GM04503 (cell line): ENCODE data around the gene PSEN1.

ENCODE experiments used
- DNase-seq: peaks from one replicate; pipeline ENCODE4 v3.0.0-alpha.2; 2012; ENCODE audit warnings: low read depth

The PSEN1 gene

GRCh38 chr14:73136387-73137225 lies at the start of gene PSEN1:
PSEN1 (plus strand) TSS chr14:73136507; CDS start chr14:73148020, 11,513 bp downstream.
- DNase-seq: peak; percentile 25

- DNase-seq: no peak
These were observed 45.3 kb upstream of the PSEN1 start for GRCh38 chr14:73091044-73091443.

- DNase-seq: no peak
These were observed 38.9 kb upstream of the PSEN1 start for GRCh38 chr14:73097421-73097820.

- no peak for DNase-seq
These were observed 36.0 kb upstream of the PSEN1 start for GRCh38 chr14:73100334-73100733.

- DNase-seq: no peak
These were observed 33.4 kb upstream of the PSEN1 start for GRCh38 chr14:73102806-73103497.

- no peak for DNase-seq
These were observed 31.3 kb upstream of the PSEN1 start for GRCh38 chr14:73105050-73105449.

- DNase-seq: no peak
These were observed 30.6 kb upstream of the PSEN1 start for GRCh38 chr14:73105727-73106126.

- DNase-seq: no peak
These were observed 20.1 kb upstream of the PSEN1 start for GRCh38 chr14:73116079-73116665.

GRCh38 chr14:73124180-73124894 lies 12.0 kb upstream of the PSEN1 start:
- DNase-seq: no peak

- no peak for DNase-seq
These were observed 11.1 kb upstream of the PSEN1 start for GRCh38 chr14:73125169-73125588.

- no peak for DNase-seq
These were observed 10.6 kb upstream of the PSEN1 start for GRCh38 chr14:73125746-73126145.

GRCh38 chr14:73133795-73134194 lies 2.5 kb upstream of the PSEN1 start:
- no peak for DNase-seq

- DNase-seq: no peak
These were observed 271 bp upstream of the PSEN1 start for GRCh38 chr14:73136085-73136386.

GRCh38 chr14:73140811-73141323 lies 4.6 kb downstream of the PSEN1 start:
- no peak for DNase-seq

GRCh38 chr14:73142216-73142615 lies 5.9 kb downstream of the PSEN1 start:
- DNase-seq: no peak

- no peak for DNase-seq
These were observed 6.7 kb downstream of the PSEN1 start for GRCh38 chr14:73143003-73143402.

GRCh38 chr14:73143617-73144016 lies 7.3 kb downstream of the PSEN1 start:
- DNase-seq: no peak

- DNase-seq: no peak
These were observed 9.1 kb downstream of the PSEN1 start for GRCh38 chr14:73145371-73145770.

GRCh38 chr14:73146111-73146510 lies 9.8 kb downstream of the PSEN1 start:
- no peak for DNase-seq

GRCh38 chr14:73149753-73150152 lies 13.4 kb downstream of the PSEN1 start:
- DNase-seq: no peak

- peak; percentile 69 for DNase-seq
These were observed 17.0 kb downstream of the PSEN1 start for GRCh38 chr14:73153272-73153671.

GRCh38 chr14:73162251-73162650 lies 25.9 kb downstream of the PSEN1 start:
- DNase-seq: no peak
